ENCODE data around the gene TDRD1. TPM values are rescaled to one million over a fixed set of nuclear protein-coding genes. Genes with fewer than 3 reads are reported as not detected.

Gene TDRD1
- total RNA-seq, 1 experiment from 2014 or later, result not detected

GRCh38 chr10:114212153-114212552, 33.0 kb downstream of the TDRD1 start:
- BruUV-seq (replicated peaks), result no TSS peak
- Histone ChIP-seq H3K27ac (ENCODE audit: low read depth, low read length, poor library complexity, severe bottlenecking) (no peak overlapping the region), H3K4me1 (ENCODE audit: insufficient read depth, low read length, poor library complexity, severe bottlenecking) (no peaks in the 10 kb centered on the region), H3K4me3 (ENCODE audit: low read depth, low read length, poor library complexity, severe bottlenecking) (no peak overlapping the region), H3K9me3 (ENCODE audit: low read depth, low read length, poor library complexity, severe bottlenecking) (no peaks in the 10 kb centered on the region), H3K27me3 (replicated peaks; ENCODE audit: insufficient read depth, low read depth, low read length, poor library complexity) (peaks cover 70% of the 10 kb centered on the region), H3K36me3 (ENCODE audit: insufficient read depth, low read length, poor library complexity, severe bottlenecking) (no peaks in the 10 kb centered on the region)
- no peak for DNase-seq (ENCODE audit: low spot score)
- ChIA-PET CTCF (no interaction called here), POLR2A (ENCODE audit: low non-redundant PET) (no interaction called here)
- TF ChIP-seq CTCF (conservative IDR thresholded peaks at IDR 0.05; ENCODE audit: low read depth, low read length) (no peak), EZH2 (IDR thresholded peaks at IDR 0.05; ENCODE audit: borderline replicate concordance, low read depth, low read length, poor library complexity, severe bottlenecking) (no peak)
- intact Hi-C loops (cut with micrococcal nuclease; ENCODE audit: unreplicated experiment), result no loop called here

- H3K27me3 ChIP-seq (replicated peaks; ENCODE audit: insufficient read depth, low read depth, low read length, poor library complexity), result peaks cover 89% of the 10 kb centered on the region
Observed at GRCh38 chr10:114215033-114215432, 35.9 kb downstream of the TDRD1 start.

GRCh38 chr10:114220281-114220680, 41.1 kb downstream of the TDRD1 start:
- BruUV-seq (replicated peaks), result no TSS peak
- POLR2A ChIA-PET (ENCODE audit: low non-redundant PET), result no interaction called here
- H3K9me3 ChIP-seq (ENCODE audit: low read depth, low read length, poor library complexity, severe bottlenecking), result no peaks in the 10 kb centered on the region

More at GRCh38 chr10:114215033-114215432, 35.9 kb downstream of the TDRD1 start:
- BruUV-seq (replicated peaks), result no TSS peak
- Histone ChIP-seq H3K4me1 (ENCODE audit: insufficient read depth, low read length, poor library complexity, severe bottlenecking) (no peaks in the 10 kb centered on the region), H3K27ac (ENCODE audit: low read depth, low read length, poor library complexity, severe bottlenecking) (no peak overlapping the region), H3K9me3 (ENCODE audit: low read depth, low read length, poor library complexity, severe bottlenecking) (no peaks in the 10 kb centered on the region), H3K36me3 (ENCODE audit: insufficient read depth, low read length, poor library complexity, severe bottlenecking) (no peaks in the 10 kb centered on the region), H3K4me3 (ENCODE audit: low read depth, low read length, poor library complexity, severe bottlenecking) (no peak overlapping the region)
- CTCF ChIA-PET, result no interaction called here
- POLR2A ChIA-PET (ENCODE audit: low non-redundant PET), result no interaction called here
- no peak for TF ChIP-seq EZH2 (IDR thresholded peaks at IDR 0.05; ENCODE audit: borderline replicate concordance, low read depth, low read length, poor library complexity, severe bottlenecking)
- DNase-seq (ENCODE audit: low spot score), result no peak
- intact Hi-C loops (cut with micrococcal nuclease; ENCODE audit: unreplicated experiment), result no loop called here

More at GRCh38 chr10:114220281-114220680, 41.1 kb downstream of the TDRD1 start:
- H3K36me3 ChIP-seq (ENCODE audit: insufficient read depth, low read length, poor library complexity, severe bottlenecking), result no peaks in the 10 kb centered on the region
- CTCF ChIA-PET, result no interaction called here
- H3K4me3 ChIP-seq (ENCODE audit: low read depth, low read length, poor library complexity, severe bottlenecking), result no peak overlapping the region
- H3K4me1 ChIP-seq (ENCODE audit: insufficient read depth, low read length, poor library complexity, severe bottlenecking), result no peaks in the 10 kb centered on the region
- peaks cover 95% of the 10 kb centered on the region for H3K27me3 ChIP-seq (replicated peaks; ENCODE audit: insufficient read depth, low read depth, low read length, poor library complexity)
- H3K27ac ChIP-seq (ENCODE audit: low read depth, low read length, poor library complexity, severe bottlenecking), result no peak overlapping the region
- intact Hi-C loops (cut with micrococcal nuclease; ENCODE audit: unreplicated experiment), result no loop called here
- TF ChIP-seq EZH2 (IDR thresholded peaks at IDR 0.05; ENCODE audit: borderline replicate concordance, low read depth, low read length, poor library complexity, severe bottlenecking), result no peak
- no peak for TF ChIP-seq CTCF (conservative IDR thresholded peaks at IDR 0.05; ENCODE audit: low read depth, low read length)
- DNase-seq (ENCODE audit: low spot score), result no peak
